AG10803 (cell line): ENCODE results near the gene RBFOX1.

Experiments used
- DNase-seq: peaks from one replicate; pipeline ENCODE4 v3.0.0; 2010; ENCODE audit warnings: low read depth
- H3K4me3 ChIP-seq: 2 replicates; pipeline ENCODE4 v1.5.1; 2011; ENCODE audit warnings: mild to moderate bottlenecking, low read length, control low read depth
- CTCF ChIP-seq: conservative IDR thresholded peaks from 2 replicates; pipeline ENCODE4 v1.5.1; 2011; ENCODE audit warnings: mild to moderate bottlenecking, low read length, control low read depth, inconsistent platforms

The RBFOX1 gene

DNA sequence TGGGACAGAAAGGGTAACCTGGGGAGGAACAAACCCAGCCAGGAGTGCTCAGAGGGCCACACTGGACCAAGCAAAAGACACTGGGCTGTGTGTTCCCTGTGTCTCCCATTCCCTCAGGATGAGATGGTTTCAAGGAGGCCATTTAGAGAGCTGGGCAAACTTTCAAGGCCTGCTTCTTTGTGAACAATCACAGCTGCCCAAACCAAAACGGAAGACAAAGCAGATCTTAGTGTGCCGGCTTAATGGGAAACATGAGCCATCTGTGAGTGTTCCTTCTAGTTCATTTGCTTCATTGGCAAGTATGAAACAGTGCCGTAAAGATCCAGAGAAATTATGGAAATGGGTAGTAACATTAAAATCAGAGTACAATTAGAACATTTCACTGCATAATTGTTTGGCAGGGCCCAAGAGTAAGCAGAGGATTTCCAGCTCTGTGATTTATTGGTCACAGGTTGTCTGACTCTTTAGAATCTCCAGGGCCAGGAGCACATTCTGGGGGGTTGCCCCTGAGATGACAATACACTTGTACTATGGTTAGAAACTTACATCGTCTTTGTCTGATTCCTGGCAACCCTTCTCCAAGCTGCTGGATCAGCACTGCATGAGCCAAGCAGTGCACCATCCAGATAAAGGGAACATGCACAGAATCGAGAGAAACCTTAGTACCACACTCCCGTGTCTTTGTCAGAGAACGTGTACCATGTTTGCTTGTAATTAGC is 412.1 kb downstream of the RBFOX1 start:
- no peak for TF ChIP-seq CTCF
- DNase-seq, result no peak
- H3K4me3 ChIP-seq, result no peak overlapping the region

DNA sequence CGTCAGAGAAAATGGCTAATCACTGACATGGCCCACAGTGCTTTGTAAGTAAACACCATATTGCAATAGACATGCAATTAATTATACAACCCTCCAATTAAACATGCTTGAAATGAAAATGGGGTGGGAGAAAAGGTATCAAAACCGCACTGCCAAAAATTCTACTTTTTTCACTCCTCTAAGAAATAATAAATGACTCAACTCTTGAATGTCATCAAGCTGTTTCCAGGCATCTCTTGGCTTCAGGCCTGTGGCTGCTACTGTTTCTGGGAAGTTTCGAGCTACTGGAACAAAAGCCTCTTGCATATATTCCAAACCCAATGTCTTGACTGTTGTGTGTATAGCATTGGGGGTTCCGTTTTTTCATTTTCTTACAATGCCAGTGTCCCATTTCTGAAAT is 412.6 kb downstream of the RBFOX1 start:
- no peak for TF ChIP-seq CTCF
- H3K4me3 ChIP-seq, result no peak overlapping the region
- DNase-seq, result no peak

DNA sequence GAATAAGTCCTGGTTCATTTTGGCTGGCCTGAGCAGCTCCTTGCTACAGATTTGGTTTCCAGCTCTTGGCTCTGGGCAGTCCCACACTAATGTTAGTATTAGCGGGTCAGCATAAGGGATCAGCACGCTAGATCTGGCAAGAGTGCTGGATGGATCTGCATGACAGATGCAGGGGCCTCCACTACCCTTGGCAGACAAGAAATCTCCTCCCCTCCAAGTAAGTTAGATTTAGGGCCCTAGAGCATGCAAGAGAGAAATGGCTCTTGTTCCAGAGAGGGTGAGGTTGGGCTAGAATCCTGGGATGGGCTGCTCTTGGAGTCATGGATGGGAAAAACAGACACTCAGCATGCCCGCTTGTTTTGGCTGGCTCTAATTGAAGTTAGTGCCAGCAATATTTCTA is 414.3 kb downstream of the RBFOX1 start:
- no peak for TF ChIP-seq CTCF
- no peak for DNase-seq
- no peak overlapping the region for H3K4me3 ChIP-seq

- H3K4me3 ChIP-seq, result no peak overlapping the region
- DNase-seq, result no peak
- TF ChIP-seq CTCF, result no peak
These were observed 415.9 kb downstream of the RBFOX1 start for GRCh38 chr16:7748522-7748921.

GRCh38 chr16:7755347-7755882 is 422.8 kb downstream of the RBFOX1 start:
- H3K4me3 ChIP-seq, result no peak overlapping the region
- no peak for DNase-seq
- TF ChIP-seq CTCF, result no peak
